RWPE2 (cell line): ENCODE measurements around the gene WDR86.
A peak's percentile ranks its signal among the peaks of the same experiment; 100 is the strongest.

ENCODE experiments used
- ATAC-seq: fragments of 200-7000 bp; cut with Tn5 transposase; 3 replicates; pipeline ENCODE4 v1.9.1; 2021; ENCODE audit warnings: low read depth
- DNase-seq: peaks from one replicate; pipeline ENCODE4 v3.0.0-alpha.2; 2020; ENCODE audit warnings: low spot score
- H3K27ac ChIP-seq: fragments of 450-650 bp; 2 replicates; pipeline ENCODE4 v1.5.1; 2017; ENCODE audit warnings: mild to moderate bottlenecking; ENCODE audit not compliant: poor library complexity, severe bottlenecking
- H3K27me3 ChIP-seq: fragments of 250-450 bp; sonication (Bioruptor Pico); 2 replicates; pipeline ENCODE4 v1.5.1; 2021; ENCODE audit warnings: mild to moderate bottlenecking, moderate library complexity; ENCODE audit not compliant: insufficient read depth, poor library complexity, severe bottlenecking
- H3K36me3 ChIP-seq: fragments of 250-450 bp; sonication (Bioruptor Pico); 2 replicates; pipeline ENCODE4 v1.5.1; 2020; ENCODE audit warnings: low read depth, mild to moderate bottlenecking, moderate library complexity
- H3K4me1 ChIP-seq: fragments of 250-450 bp; sonication (Bioruptor Pico); 2 replicates; pipeline ENCODE4 v1.5.1; 2021; ENCODE audit warnings: mild to moderate bottlenecking, moderate library complexity; ENCODE audit not compliant: insufficient read depth, poor library complexity, severe bottlenecking
- H3K4me3 ChIP-seq: fragments of 250-450 bp; sonication (Bioruptor Pico); 2 replicates; pipeline ENCODE4 v1.5.1; 2021; ENCODE audit warnings: mild to moderate bottlenecking, moderate library complexity; ENCODE audit not compliant: severe bottlenecking
- H3K9me3 ChIP-seq: fragments of 250-450 bp; sonication (Bioruptor Pico); 2 replicates; pipeline ENCODE4 v1.5.1; 2021; ENCODE audit warnings: mild to moderate bottlenecking, moderate library complexity; ENCODE audit not compliant: severe bottlenecking
- TF ChIP-seq, protein P1 (sequence below): fragments of 450-650 bp; IDR thresholded peaks from one replicate; pipeline ENCODE4 v1.5.1; 2017; ENCODE audit warnings: mild to moderate bottlenecking, moderate library complexity; ENCODE audit not compliant: poor library complexity, severe bottlenecking

Gene WDR86

DNA sequence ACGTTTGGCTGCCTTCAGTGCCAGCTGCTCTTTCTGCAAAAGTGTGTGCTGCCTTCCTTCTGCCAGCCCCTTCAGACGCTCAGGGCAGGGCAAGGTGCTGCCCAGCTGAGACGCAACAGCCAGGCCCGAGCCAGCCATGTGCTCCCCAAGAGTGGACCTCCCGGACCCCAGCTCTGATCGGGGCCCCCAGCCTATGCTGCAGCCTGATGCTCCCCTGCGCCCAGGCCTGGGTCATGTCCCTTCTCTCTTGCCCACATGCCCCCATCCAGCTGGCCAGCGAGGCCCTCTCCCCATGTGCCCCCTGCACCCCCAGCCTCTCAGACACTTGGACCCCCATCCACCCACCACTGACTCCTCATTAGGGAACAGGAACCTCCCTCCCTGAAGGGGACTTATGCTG is 17.8 kb downstream of the WDR86 start:
- H3K9me3 ChIP-seq, result no peaks in the 10 kb centered on the region
- TF ChIP-seq, protein P1, sequence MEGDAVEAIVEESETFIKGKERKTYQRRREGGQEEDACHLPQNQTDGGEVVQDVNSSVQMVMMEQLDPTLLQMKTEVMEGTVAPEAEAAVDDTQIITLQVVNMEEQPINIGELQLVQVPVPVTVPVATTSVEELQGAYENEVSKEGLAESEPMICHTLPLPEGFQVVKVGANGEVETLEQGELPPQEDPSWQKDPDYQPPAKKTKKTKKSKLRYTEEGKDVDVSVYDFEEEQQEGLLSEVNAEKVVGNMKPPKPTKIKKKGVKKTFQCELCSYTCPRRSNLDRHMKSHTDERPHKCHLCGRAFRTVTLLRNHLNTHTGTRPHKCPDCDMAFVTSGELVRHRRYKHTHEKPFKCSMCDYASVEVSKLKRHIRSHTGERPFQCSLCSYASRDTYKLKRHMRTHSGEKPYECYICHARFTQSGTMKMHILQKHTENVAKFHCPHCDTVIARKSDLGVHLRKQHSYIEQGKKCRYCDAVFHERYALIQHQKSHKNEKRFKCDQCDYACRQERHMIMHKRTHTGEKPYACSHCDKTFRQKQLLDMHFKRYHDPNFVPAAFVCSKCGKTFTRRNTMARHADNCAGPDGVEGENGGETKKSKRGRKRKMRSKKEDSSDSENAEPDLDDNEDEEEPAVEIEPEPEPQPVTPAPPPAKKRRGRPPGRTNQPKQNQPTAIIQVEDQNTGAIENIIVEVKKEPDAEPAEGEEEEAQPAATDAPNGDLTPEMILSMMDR, result no peak
- no peaks in the 10 kb centered on the region for H3K4me1 ChIP-seq
- no peaks in the 10 kb centered on the region for H3K36me3 ChIP-seq
- no peak for DNase-seq
- H3K27me3 ChIP-seq, result no peaks in the 10 kb centered on the region
- no peak overlapping the region for H3K27ac ChIP-seq
- ATAC-seq, result no peak
- no peak overlapping the region for H3K4me3 ChIP-seq

DNA sequence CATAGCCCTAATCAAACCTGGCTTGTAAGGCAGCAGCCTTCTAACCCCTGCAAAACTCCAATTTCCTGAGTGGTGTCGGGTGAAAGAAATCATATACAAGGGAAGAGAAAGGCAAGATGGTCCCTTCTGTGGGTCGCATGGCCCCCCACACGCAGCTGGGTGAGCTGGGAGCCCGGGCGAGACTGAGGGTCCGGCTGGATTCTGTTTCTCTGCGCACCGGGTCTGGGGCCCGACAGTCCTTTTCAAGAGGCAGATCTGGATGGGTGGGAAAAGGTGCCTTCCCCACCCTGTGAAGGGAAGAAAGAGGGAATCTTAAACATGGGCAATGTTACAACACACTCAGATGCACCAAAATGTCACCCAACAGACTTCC is 18.5 kb downstream of the WDR86 start:
- TF ChIP-seq, protein P1, result no peak
- no peaks in the 10 kb centered on the region for H3K4me1 ChIP-seq
- no peaks in the 10 kb centered on the region for H3K36me3 ChIP-seq
- H3K27ac ChIP-seq, result no peak overlapping the region
- ATAC-seq, result no peak
- no peak overlapping the region for H3K4me3 ChIP-seq
- no peaks in the 10 kb centered on the region for H3K27me3 ChIP-seq
- no peak for DNase-seq
- H3K9me3 ChIP-seq, result no peaks in the 10 kb centered on the region

DNA sequence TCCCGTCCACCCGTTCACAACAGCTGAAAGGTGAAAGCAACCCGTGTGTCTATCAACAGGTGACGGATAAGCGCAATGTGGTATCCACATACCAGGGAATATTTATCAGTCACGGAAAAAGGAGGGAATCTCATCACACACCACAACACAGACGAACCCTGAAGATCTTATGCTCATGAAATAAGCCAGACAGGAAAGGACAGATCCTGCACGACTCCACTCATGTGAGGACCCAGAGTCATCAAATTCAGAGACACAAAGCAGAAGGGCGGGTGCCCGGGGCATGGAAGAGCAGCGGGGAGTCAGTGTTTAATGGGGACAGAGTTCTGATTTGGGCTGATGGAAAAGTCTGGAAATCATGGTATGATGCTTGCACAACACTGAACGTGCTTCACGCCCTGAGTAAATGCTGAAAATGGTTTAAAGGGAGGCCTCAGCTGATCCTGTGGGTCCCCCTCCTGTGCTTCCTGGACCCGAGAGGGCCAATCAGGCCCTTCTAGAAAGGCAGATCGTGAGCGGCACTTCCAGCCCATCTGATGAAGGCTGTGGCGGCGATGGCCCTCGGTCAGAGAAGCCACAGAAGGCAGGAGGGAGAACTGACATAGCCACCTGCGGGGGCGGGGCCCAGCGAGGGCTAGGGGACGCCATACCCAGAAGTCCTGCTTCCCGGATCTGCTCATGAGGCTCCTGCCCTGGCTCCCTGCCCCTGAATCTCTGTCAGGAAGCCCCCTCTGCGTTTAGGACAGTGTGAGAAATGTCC is 19.1 kb downstream of the WDR86 start:
- H3K36me3 ChIP-seq, result no peaks in the 10 kb centered on the region
- TF ChIP-seq, protein P1, result no peak
- DNase-seq (peak; percentile 41), ATAC-seq (no peak)
- no peaks in the 10 kb centered on the region for H3K4me1 ChIP-seq
- no peak overlapping the region for H3K4me3 ChIP-seq
- no peaks in the 10 kb centered on the region for H3K27me3 ChIP-seq
- H3K27ac ChIP-seq, result no peak overlapping the region
- H3K9me3 ChIP-seq, result no peaks in the 10 kb centered on the region

DNA sequence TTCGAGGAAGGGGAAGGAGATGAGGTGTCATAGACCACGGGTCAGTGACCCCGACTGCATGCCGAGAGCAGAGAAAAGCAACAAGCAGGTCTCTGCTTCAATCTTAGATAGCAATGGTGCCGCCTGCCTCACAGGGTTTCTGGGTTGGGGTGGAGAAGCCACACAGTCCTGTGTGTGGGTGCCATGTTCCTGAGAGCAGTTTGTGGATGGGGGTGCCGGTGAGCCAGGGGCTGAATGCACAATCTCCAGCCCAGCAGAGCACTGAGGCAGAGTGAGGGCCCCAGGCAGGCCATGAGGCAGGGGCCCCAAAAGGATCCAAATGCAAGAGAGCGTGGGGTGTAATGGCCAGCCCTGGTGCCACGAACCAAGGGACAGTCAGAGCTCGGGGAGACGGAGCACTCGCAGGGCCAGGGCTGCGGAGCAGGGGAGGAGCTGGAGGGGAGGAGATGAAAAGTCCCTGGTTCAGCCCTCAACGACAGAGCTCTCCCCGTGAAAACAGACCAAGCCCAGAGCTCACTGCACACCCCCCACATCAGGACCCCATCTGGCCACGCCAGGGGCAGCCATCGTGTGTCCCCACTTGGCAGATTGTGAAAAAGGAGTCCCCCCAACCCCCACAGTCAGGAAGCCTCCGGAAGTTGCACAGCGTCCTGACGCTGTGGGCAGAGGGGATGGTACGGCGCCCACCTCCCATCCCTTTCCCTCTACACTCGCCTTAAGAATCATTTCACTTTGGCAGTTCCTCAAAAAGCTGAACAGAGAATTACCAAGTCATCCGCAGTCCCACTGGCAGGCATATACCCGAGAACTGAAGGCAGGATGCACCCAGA is 19.9 kb downstream of the WDR86 start:
- H3K27ac ChIP-seq, result no peak overlapping the region
- no peak overlapping the region for H3K4me3 ChIP-seq
- DNase-seq, result no peak
- no peaks in the 10 kb centered on the region for H3K36me3 ChIP-seq
- no peak for ATAC-seq
- TF ChIP-seq, protein P1, result no peak
- H3K27me3 ChIP-seq, result no peaks in the 10 kb centered on the region
- H3K9me3 ChIP-seq, result no peaks in the 10 kb centered on the region
- H3K4me1 ChIP-seq, result no peaks in the 10 kb centered on the region
